Skin of body (tissue), 2 donors: ENCODE data around the gene B3GAT2. TPM values are rescaled to one million over a fixed set of nuclear protein-coding genes. Genes with fewer than 3 reads are reported as not detected.

Experiments used
- DNase-seq: peaks from one replicate; lab custom pipeline; 2025; lab: John Stamatoyannopoulos, UW
- total RNA-seq: library from RNA; depleted of rRNA; stranded (reverse); fragments of >200 nt; gene quantifications from one replicate; pipeline ENCODE4 v1.2.3, GENCODE V29; 2014

The B3GAT2 gene
- total RNA-seq, 1 donor from 2014 or later = 0.59 TPM

GRCh38 chr6:70843328-70843918 lies 113.4 kb downstream of the B3GAT2 start:
- no peak for DNase-seq

- no peak for DNase-seq
These were observed 114.3 kb downstream of the B3GAT2 start for GRCh38 chr6:70842541-70842940.

GRCh38 chr6:70841112-70841511 lies 115.7 kb downstream of the B3GAT2 start:
- peak; percentile 28 for DNase-seq

- DNase-seq = no peak
These were observed 117.3 kb downstream of the B3GAT2 start for GRCh38 chr6:70839286-70840266.

- DNase-seq = no peak
These were observed 118.0 kb downstream of the B3GAT2 start for GRCh38 chr6:70838907-70839285.

GRCh38 chr6:70834520-70834919 lies 122.3 kb downstream of the B3GAT2 start:
- no peak for DNase-seq

GRCh38 chr6:70831427-70831826 lies 125.4 kb downstream of the B3GAT2 start:
- no peak for DNase-seq

GRCh38 chr6:70823651-70824050 lies 133.2 kb downstream of the B3GAT2 start:
- no peak for DNase-seq

GRCh38 chr6:70821751-70822150 lies 135.1 kb downstream of the B3GAT2 start:
- no peak for DNase-seq

GRCh38 chr6:70820778-70821177 lies 136.1 kb downstream of the B3GAT2 start:
- no peak for DNase-seq

- DNase-seq = no peak
These were observed 137.2 kb downstream of the B3GAT2 start for GRCh38 chr6:70819646-70820045.

- no peak for DNase-seq
These were observed 143.0 kb downstream of the B3GAT2 start for GRCh38 chr6:70813885-70814284.

GRCh38 chr6:70811788-70812187 lies 145.1 kb downstream of the B3GAT2 start:
- no peak for DNase-seq
